GM12872 (cell line): Measurements from ENCODE around the gene TMEM60.

Experiments
- TF ChIP-seq, protein P1 (sequence below): IDR thresholded peaks from 3 replicates; pipeline ENCODE4 v1.5.1; 2011; ENCODE audit warnings: low read depth, mild to moderate bottlenecking, low read length, moderate library complexity; ENCODE audit not compliant: insufficient read depth

The TMEM60 gene

DNA sequence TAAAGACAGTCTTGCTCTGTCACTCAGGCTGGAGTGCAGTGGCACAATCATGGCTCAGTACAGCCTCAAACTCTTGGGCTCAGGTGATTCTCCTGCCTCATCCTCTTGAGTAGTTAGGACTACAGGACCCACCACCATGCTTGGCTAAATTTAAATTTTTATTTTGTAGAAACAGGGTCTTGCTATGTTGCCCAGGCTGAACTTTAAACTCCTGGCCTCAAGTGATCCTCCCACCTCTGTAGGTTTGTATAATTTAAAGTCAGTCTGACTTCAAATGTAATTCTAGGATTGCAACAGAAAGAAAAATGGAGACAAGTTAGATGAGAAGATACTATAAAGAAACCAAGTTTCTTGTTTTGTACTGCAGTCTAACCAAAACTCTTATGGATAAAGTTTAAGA is 11.5 kb downstream of the TMEM60 start:
- TF ChIP-seq, protein P1, sequence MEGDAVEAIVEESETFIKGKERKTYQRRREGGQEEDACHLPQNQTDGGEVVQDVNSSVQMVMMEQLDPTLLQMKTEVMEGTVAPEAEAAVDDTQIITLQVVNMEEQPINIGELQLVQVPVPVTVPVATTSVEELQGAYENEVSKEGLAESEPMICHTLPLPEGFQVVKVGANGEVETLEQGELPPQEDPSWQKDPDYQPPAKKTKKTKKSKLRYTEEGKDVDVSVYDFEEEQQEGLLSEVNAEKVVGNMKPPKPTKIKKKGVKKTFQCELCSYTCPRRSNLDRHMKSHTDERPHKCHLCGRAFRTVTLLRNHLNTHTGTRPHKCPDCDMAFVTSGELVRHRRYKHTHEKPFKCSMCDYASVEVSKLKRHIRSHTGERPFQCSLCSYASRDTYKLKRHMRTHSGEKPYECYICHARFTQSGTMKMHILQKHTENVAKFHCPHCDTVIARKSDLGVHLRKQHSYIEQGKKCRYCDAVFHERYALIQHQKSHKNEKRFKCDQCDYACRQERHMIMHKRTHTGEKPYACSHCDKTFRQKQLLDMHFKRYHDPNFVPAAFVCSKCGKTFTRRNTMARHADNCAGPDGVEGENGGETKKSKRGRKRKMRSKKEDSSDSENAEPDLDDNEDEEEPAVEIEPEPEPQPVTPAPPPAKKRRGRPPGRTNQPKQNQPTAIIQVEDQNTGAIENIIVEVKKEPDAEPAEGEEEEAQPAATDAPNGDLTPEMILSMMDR: no peak

DNA sequence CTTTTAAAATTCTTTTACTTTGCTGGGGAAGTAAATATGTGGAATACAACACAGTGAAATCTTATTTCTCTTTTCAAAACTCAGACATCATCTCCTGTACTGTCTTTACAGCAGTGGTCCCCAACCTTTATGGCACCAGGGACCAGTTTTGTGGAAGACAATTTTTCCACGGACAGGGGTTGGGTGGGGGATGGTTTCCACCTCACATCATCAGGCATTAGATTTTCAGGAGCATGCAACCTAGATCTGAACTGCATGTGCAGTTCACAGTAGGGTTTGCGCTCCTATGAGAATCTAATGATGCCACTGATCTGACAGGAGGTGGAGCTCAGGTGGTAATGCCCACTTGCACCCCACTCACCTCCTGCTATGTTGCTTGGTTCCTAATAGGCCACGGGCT is 12.2 kb downstream of the TMEM60 start:
- TF ChIP-seq, protein P1: no peak

DNA sequence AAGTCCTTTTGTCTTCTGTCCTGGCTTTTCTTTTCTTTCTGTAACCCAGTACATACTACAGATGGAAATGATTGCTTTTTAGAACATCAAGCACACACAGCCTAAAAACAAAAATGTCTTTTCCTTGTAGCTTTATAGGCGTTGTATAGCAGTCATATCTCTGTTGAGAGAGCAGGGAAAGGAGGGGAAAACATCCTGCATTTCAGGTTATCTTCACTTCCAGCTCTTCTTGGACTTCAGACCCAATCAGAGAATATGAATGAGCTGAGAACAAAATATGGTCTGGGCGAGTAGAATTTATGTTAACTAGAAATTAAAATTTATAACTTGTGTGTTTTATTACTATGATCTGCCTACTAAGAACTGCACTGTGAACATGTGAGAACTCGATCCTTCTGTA is 14.7 kb downstream of the TMEM60 start:
- TF ChIP-seq, protein P1: no peak

DNA sequence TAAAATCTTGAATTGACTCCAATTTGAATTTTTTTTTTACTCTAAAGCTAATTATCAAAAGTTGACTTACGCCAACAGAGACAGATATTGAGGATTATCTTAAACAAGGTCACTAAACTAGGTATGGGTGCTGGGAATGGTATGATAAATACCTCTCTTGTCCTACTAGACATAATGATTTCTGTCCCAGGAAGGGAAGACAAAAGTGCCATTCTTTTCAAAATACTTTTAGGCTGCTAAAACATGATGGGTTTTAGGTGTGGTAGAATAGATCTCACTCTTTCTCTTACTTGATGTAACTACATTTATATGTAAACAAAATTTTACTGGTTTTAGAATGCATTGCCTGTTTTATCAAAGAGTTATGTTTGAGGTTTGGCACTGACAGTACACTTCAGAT is 15.1 kb downstream of the TMEM60 start:
- TF ChIP-seq, protein P1: no peak

DNA sequence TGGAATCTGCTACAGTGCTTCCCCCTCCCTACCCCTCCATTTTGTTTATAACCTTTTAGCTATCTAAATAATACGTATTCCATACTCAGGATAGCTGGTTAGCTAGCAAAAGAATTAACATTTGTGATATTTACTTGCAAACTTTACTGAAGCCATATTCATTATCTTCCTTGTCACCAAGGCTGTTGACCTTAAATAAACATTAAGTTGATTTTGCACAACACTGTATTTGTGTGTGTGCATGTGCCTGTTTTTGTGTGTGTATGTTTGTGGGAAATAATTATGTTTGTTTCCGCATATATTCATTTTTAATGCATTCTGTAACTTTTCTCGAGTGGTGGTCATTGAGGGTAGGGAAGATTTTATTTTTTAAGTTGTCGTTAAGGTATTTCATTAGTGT is 15.9 kb downstream of the TMEM60 start:
- TF ChIP-seq, protein P1: no peak

DNA sequence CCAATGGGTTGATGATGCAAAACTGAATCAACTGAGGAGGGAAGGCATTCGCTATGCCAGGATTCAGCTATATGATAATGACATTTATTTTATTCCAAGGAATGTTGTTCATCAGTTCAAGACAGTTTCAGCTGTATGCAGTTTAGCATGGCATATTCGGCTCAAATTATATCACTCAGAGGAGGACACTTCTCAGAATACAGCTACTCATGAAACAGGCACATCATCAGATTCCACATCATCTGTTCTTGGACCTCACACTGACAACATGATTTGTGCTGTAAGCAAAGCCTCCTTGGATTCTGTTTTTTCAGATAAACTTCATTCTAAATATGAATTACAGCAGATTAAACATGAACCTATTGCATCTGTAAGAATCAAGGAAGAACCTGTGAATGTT is 19.7 kb downstream of the TMEM60 start:
- TF ChIP-seq, protein P1: no peak

DNA sequence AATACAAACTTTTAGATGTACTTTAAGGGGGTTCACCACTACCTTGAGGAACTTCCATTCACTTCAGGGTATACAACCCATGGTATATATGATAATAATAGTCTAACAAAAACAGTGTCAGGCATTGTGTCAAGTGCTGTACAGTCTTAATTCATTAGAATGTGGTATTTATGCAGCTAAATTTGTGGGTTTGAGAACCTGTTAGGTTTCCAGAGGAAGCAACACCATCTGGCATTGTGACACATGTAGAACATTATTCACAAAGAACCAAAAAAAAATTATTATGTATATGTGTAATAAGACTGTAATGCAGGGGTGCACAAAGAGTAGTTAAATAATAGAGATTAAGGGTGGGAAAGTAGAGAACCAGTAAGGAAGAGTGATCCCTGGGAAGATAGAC is 26.3 kb downstream of the TMEM60 start:
- TF ChIP-seq, protein P1: no peak

DNA sequence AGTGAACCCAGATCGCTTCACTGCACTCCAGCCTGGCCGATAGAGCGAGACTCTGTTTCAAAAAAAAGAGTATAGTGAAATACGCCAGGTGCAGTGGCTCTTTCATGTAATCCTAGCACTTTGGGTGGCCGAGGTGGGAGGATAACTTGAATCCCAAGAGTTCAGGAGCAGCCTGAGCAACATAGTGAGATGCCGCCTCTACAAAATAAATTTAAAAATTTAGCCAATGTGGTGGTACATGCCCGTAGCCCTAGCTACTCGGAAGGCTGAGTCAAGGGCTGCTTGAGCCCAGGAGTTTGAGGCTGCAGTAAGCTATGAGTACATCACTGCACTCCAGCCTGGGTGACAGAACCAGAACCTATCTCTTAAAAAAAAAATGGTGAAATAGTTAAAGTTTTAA is 27.9 kb downstream of the TMEM60 start:
- TF ChIP-seq, protein P1: no peak
